Activated CD4-positive, alpha-beta memory T cell treated with anti-CD3 and anti-CD28 coated beads for 36 hours (primary cell): ENCODE data around the gene DNAI2. TPM values are rescaled to one million over a fixed set of nuclear protein-coding genes. Genes with fewer than 3 reads are reported as not detected.

Source experiments
- CTCF ChIA-PET: fragments of 350-600 bp; sonication (Branson Sonifier 250); formaldehyde crosslinking; loops from one replicate; lab custom pipeline; 2021; ENCODE audit warnings: antibody characterized with exemption, inconsistent platforms; lab: Charles Lee
- POLR2A ChIA-PET: fragments of 350-600 bp; sonication (Branson Sonifier 250); formaldehyde crosslinking; loops from one replicate; lab custom pipeline; 2021; ENCODE audit warnings: antibody characterized with exemption; lab: Charles Lee
- DNase-seq: peaks from one replicate; pipeline ENCODE4 v3.0.0-alpha.2; 2020
- H3K27ac Mint-ChIP-seq: one replicate; pipeline ENCODE4 v1.8.0; 2021; ENCODE audit warnings: mixed read lengths
- H3K27me3 Mint-ChIP-seq: one replicate; pipeline ENCODE4 v1.8.0; 2021; ENCODE audit warnings: mixed read lengths
- H3K36me3 Mint-ChIP-seq: one replicate; pipeline ENCODE4 v1.8.0; 2021; ENCODE audit warnings: mixed read lengths
- H3K4me1 Mint-ChIP-seq: one replicate; pipeline ENCODE4 v1.8.0; 2021; ENCODE audit warnings: low read depth, mixed read lengths
- H3K4me3 Mint-ChIP-seq: one replicate; pipeline ENCODE4 v1.8.0; 2021; ENCODE audit warnings: mild to moderate bottlenecking, mixed read lengths
- H3K9me3 Mint-ChIP-seq: one replicate; pipeline ENCODE4 v1.8.0; 2021; ENCODE audit warnings: mixed read lengths
- intact Hi-C: fragments of 100-400 bp; cut with micrococcal nuclease; formaldehyde crosslinking; loops from one replicate; pipeline ENCODE4 v1.15.1; 2023
- total RNA-seq, 2 experiments: library from RNA; stranded (reverse); gene quantifications; one replicate each; pipeline ENCODE4 v1.2.3, GENCODE V29; 2021

The DNAI2 gene
- total RNA-seq, 2 experiments from 2014 or later: 1.6 to 1.7 TPM

DNA sequence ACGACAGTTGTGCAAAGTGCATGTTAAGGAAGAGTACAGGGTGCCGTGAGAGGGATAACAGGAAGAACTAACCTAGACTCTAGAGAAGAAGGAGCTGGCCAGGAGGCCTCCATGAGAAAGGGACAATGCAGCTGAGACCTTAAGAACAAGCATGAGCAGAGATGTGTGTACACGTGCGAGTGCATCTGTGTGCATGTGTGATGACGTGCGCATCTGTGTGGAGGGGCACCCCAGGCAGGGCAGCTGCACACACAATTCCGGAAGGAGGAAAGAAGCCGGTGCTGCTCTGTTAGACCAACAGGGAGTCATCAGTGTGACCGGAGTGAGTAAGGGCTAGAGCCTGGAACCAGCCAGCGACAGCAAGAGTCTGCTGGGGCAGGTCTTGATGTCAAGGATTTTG lies 44.4 kb downstream of the DNAI2 start:
- DNase-seq: no peak
- no peaks in the 10 kb centered on the region for H3K4me1 Mint-ChIP-seq
- no peak overlapping the region for H3K4me3 Mint-ChIP-seq
- intact Hi-C loops: no loop called here
- no peaks in the 10 kb centered on the region for H3K27me3 Mint-ChIP-seq
- POLR2A ChIA-PET: no interaction called here
- no peaks in the 10 kb centered on the region for H3K9me3 Mint-ChIP-seq
- H3K36me3 Mint-ChIP-seq: no peaks in the 10 kb centered on the region
- CTCF ChIA-PET: interaction anchor here (1.2 to 1.3 kb wide), 2 partner anchors 17 to 33 kb away, joined by 3 to 4 read pairs; no protein-coding TSS in a partner anchor
- H3K27ac Mint-ChIP-seq: no peak overlapping the region

DNA sequence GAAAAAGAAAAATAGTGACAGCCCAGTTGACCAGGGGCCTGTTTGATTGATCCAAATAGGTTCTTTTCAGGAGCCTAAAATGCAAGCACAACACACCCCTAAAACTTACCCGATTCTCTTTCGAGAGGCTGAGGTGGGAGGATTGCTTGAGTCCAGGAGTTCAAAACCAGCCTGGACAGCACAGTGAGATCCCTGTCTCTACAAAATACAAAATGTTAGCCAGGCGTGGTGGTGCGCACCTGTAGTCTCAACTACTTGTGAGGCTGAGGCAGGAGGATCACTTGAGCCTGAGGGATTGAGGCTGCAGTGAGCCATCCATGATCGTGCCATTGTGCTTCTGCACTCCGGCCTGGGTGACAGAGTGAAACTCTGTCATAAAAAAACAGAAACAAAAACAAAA lies 50.5 kb downstream of the DNAI2 start:
- intact Hi-C loops: no loop called here
- Mint-ChIP-seq H3K27me3 (peaks cover 2% of the 10 kb centered on the region), H3K4me3 (no peak overlapping the region), H3K36me3 (no peaks in the 10 kb centered on the region), H3K4me1 (peaks cover 25% of the 10 kb centered on the region), H3K27ac (no peak overlapping the region), H3K9me3 (no peaks in the 10 kb centered on the region)
- POLR2A ChIA-PET: no interaction called here
- CTCF ChIA-PET: no interaction called here
- no peak for DNase-seq

DNA sequence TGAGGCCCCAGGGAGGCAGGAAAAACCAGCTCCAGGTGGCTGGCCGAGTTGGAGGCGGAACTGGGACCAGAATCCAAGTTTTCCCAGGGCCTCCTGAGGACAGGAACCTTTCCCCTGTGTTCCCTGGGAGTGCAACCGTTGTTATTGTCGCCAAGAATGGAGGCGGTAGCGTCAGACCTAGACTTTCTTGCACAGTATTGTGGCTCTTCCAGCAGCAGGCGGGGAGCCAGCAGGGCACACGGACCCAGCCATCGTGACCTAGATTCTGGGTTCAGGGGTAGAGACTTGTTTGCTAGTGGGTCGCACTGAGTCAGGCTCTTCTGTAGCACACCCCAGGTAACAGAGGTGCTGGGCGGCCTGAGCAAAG lies 51.3 kb downstream of the DNAI2 start:
- no peaks in the 10 kb centered on the region for H3K36me3 Mint-ChIP-seq
- ChIA-PET POLR2A (no interaction called here), CTCF (no interaction called here)
- intact Hi-C loops: no loop called here
- H3K4me3 Mint-ChIP-seq: peak overlapping the region; percentile 24
- peaks cover 26% of the 10 kb centered on the region for H3K4me1 Mint-ChIP-seq
- peaks cover 2% of the 10 kb centered on the region for H3K27me3 Mint-ChIP-seq
- no peaks in the 10 kb centered on the region for H3K9me3 Mint-ChIP-seq
- H3K27ac Mint-ChIP-seq: no peak overlapping the region
- DNase-seq: no peak

GRCh38 chr17:74325743-74326379 lies 51.8 kb downstream of the DNAI2 start, which contains the start of gene KIF19:
Gene KIF19 (plus strand): TSS chr17:74326226. CDS start chr17:74326350, 124 bp downstream.
- DNase-seq: peak; percentile 72
- Mint-ChIP-seq H3K27ac (no peak within 1 kb of the TSS), H3K4me1 (peaks cover 26% of the 10 kb centered on the region), H3K27me3 (peaks cover 2% of the 10 kb centered on the region), H3K9me3 (no peaks in the 10 kb centered on the region), H3K36me3 (no peaks in the 10 kb centered on the region), H3K4me3 (peak within 1 kb of the TSS; percentile 24)
- ChIA-PET CTCF (no interaction called here), POLR2A (no interaction called here)
- intact Hi-C loops: loop anchor here (2.0 kb wide), 1 partner anchor 25 kb away; no protein-coding TSS in a partner anchor

GRCh38 chr17:74326506-74326905 lies 52.5 kb downstream of the DNAI2 start:
- no peaks in the 10 kb centered on the region for H3K9me3 Mint-ChIP-seq
- POLR2A ChIA-PET: no interaction called here
- CTCF ChIA-PET: no interaction called here
- peak overlapping the region; percentile 14 for H3K4me3 Mint-ChIP-seq
- H3K36me3 Mint-ChIP-seq: no peaks in the 10 kb centered on the region
- DNase-seq: no peak
- intact Hi-C loops: loop anchor here (2.0 kb wide), 1 partner anchor 26 kb away; no protein-coding TSS in a partner anchor
- H3K27ac Mint-ChIP-seq: no peak overlapping the region
- peaks cover 2% of the 10 kb centered on the region for H3K27me3 Mint-ChIP-seq
- H3K4me1 Mint-ChIP-seq: peaks cover 26% of the 10 kb centered on the region

DNA sequence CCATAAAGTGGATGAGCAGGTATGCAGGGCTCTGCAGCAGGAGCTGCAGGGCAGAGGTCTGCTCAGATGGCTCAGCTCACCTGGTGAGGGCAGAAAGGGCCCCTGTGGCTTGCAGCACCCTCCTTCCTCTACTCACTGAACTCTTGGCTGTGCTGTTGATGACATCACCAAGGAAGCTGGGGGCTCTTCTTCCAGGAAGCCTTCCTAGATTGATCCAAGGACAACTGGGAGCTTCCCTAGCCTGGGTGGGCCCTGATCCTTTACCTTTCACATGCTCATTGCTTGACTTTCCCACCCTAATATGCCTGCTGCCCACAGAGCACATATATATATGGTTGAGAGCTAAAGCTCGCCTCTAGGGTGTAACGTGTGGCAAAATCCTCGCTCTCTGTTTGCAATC lies 54.5 kb downstream of the DNAI2 start:
- Mint-ChIP-seq H3K27ac (no peak overlapping the region), H3K27me3 (peaks cover 2% of the 10 kb centered on the region), H3K9me3 (no peaks in the 10 kb centered on the region), H3K4me3 (no peak overlapping the region), H3K4me1 (peaks cover 26% of the 10 kb centered on the region), H3K36me3 (no peaks in the 10 kb centered on the region)
- no peak for DNase-seq
- ChIA-PET POLR2A (no interaction called here), CTCF (interaction anchor here (0.7 to 1.9 kb wide), 2 partner anchors 27 to 33 kb away, joined by 3 to 4 read pairs; no protein-coding TSS in a partner anchor)
- intact Hi-C loops: no loop called here

GRCh38 chr17:74329378-74329777 lies 55.3 kb downstream of the DNAI2 start:
- CTCF ChIA-PET: interaction anchor here (0.6 to 1.9 kb wide), 2 partner anchors 32 to 130 kb away, joined by 3 to 4 read pairs; no protein-coding TSS in a partner anchor
- Mint-ChIP-seq H3K4me1 (peaks cover 26% of the 10 kb centered on the region), H3K36me3 (no peaks in the 10 kb centered on the region), H3K27me3 (peaks cover 2% of the 10 kb centered on the region), H3K4me3 (no peak overlapping the region), H3K9me3 (no peaks in the 10 kb centered on the region), H3K27ac (no peak overlapping the region)
- no peak for DNase-seq
- intact Hi-C loops: no loop called here
- POLR2A ChIA-PET: no interaction called here

GRCh38 chr17:74330446-74330845 lies 56.4 kb downstream of the DNAI2 start:
- Mint-ChIP-seq H3K9me3 (no peaks in the 10 kb centered on the region), H3K4me3 (no peak overlapping the region), H3K36me3 (no peaks in the 10 kb centered on the region), H3K27me3 (no peaks in the 10 kb centered on the region), H3K27ac (no peak overlapping the region), H3K4me1 (peaks cover 21% of the 10 kb centered on the region)
- DNase-seq: no peak
- CTCF ChIA-PET: no interaction called here
- intact Hi-C loops: no loop called here
- POLR2A ChIA-PET: no interaction called here

- H3K27ac Mint-ChIP-seq: no peak overlapping the region
These were observed 58.1 kb downstream of the DNAI2 start for GRCh38 chr17:74332017-74332650.

GRCh38 chr17:74332763-74333283 lies 58.8 kb downstream of the DNAI2 start:
- no peaks in the 10 kb centered on the region for H3K9me3 Mint-ChIP-seq
- H3K36me3 Mint-ChIP-seq: no peaks in the 10 kb centered on the region
- H3K27ac Mint-ChIP-seq: no peak overlapping the region
- intact Hi-C loops: no loop called here
- no peak for DNase-seq
- POLR2A ChIA-PET: no interaction called here
- peaks cover 12% of the 10 kb centered on the region for H3K4me1 Mint-ChIP-seq
- H3K27me3 Mint-ChIP-seq: no peaks in the 10 kb centered on the region
- no peak overlapping the region for H3K4me3 Mint-ChIP-seq
- CTCF ChIA-PET: interaction anchor here (1.2 kb wide), 1 partner anchor 46 kb away, joined by 3 read pairs; no protein-coding TSS in a partner anchor

More at GRCh38 chr17:74332017-74332650, 58.1 kb downstream of the DNAI2 start:
- ChIA-PET POLR2A (no interaction called here), CTCF (interaction anchor here (1.2 kb wide), 1 partner anchor 47 kb away, joined by 3 read pairs; no protein-coding TSS in a partner anchor)
- Mint-ChIP-seq H3K27me3 (no peaks in the 10 kb centered on the region), H3K4me1 (peaks cover 12% of the 10 kb centered on the region), H3K4me3 (no peak overlapping the region), H3K36me3 (no peaks in the 10 kb centered on the region), H3K9me3 (no peaks in the 10 kb centered on the region)
- intact Hi-C loops: no loop called here
- DNase-seq: no peak

DNA sequence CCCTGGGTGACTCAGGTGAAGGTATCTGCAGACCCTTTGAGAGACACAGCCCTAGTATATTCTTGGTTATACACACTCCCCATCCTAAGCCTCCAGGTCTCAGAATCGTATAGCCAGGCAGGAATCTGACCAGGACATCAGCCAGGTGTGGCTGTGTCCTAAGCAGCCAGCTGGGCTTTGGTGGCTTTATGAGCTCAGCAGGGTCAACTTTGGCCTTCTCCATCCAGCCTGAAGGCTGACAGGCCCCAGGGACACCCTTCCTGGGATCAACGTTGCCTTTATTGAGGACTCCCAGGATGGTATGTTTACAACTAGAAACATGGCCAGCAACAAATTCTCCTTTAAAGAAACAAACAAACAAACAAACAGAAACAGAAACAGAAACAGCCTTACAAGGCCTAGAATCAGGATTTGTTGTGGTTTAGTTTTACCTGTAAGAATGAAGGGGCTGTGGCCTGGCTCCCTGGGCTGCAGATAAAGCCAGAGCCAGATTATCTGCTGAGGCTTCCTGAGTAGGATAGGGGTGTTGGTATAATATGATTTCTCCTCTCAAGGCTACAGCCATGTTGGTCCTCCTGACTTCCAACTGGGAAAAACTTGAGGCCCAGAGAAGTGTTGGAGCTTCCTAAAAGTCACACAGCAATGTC lies 60.5 kb downstream of the DNAI2 start:
- intact Hi-C loops: no loop called here
- Mint-ChIP-seq H3K4me1 (peaks cover 1% of the 10 kb centered on the region), H3K4me3 (no peak overlapping the region), H3K36me3 (no peaks in the 10 kb centered on the region), H3K27ac (no peak overlapping the region), H3K9me3 (no peaks in the 10 kb centered on the region), H3K27me3 (no peaks in the 10 kb centered on the region)
- ChIA-PET POLR2A (no interaction called here), CTCF (no interaction called here)
- no peak for DNase-seq

GRCh38 chr17:74335529-74336062 lies 61.6 kb downstream of the DNAI2 start:
- DNase-seq: no peak
- ChIA-PET CTCF (interaction anchor here (0.8 to 1.7 kb wide), 2 partner anchors 17 to 32 kb away, joined by 4 to 6 read pairs; partner anchors contain the start of gene GPR142), POLR2A (no interaction called here)
- Mint-ChIP-seq H3K27ac (no peak overlapping the region), H3K27me3 (peaks cover 1% of the 10 kb centered on the region), H3K4me3 (no peak overlapping the region), H3K9me3 (no peaks in the 10 kb centered on the region), H3K36me3 (no peaks in the 10 kb centered on the region), H3K4me1 (no peaks in the 10 kb centered on the region)
- intact Hi-C loops: no loop called here
